ENCODE results near the gene DNAJC24. TPM values are rescaled to one million over a fixed set of nuclear protein-coding genes. Genes with fewer than 3 reads are reported as not detected.

DNAJC24 gene
- polyA plus RNA-seq, 3 donors = 3.4 to 4.8 (median 4.4) TPM

DNA sequence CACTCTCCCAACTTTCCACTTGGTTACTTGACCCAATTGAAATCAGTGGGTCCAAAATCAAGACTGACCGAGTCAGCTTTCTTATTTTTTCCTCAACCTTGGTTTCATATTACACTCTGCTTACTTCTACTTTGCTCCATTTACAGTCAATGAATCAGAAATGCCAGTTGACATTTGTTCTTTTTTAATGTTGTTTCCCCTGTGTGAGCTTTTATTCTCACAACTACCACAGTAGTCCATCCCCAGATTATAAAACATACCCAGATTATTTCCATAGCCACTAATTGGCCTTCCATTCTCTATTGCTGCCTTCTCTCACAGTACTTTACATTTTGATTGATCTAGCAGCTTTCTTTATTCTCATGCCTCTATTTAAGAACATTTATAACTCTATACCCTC lies 50.0 kb downstream of the DNAJC24 start:
- WGBS (ENCODE audit: insufficient coverage) = no CpG with 5 or more reads among the region's 1 CpG
- H3K27ac Mint-ChIP-seq = no peak overlapping the region
- no peak overlapping the region for H3K27ac ChIP-seq (ENCODE audit: low read depth in 1 of 2, low read length in 2 of 2)
- no peak overlapping the region for H3K4me3 Mint-ChIP-seq
- H3K4me2 ChIP-seq (replicated peaks; ENCODE audit: extremely low read depth, low read length, poor library complexity, severe bottlenecking) = no peak overlapping the region
- no peak overlapping the region for H3K4me3 ChIP-seq (replicated peaks in 1 of 3; ENCODE audit: low read depth in 2 of 3, low read length in 3 of 3)
- H2AFZ ChIP-seq (ENCODE audit: insufficient read depth, low read depth, low read length, poor library complexity, severe bottlenecking) = no peak overlapping the region
- DNase-seq = no peak
- H3K27me3 Mint-ChIP-seq (ENCODE audit: low read depth in 3 of 3) = no peaks in the 10 kb centered on the region
- no peaks in the 10 kb centered on the region for H3K4me1 ChIP-seq (ENCODE audit: control insufficient read depth in 1 of 2, insufficient read depth in 2 of 2, low read length in 2 of 2)
- intact Hi-C loops (cut with micrococcal nuclease) = no loop called here
- H3K9me3 ChIP-seq (replicated peaks in 1 of 2; ENCODE audit: control insufficient read depth in 1 of 2, insufficient read depth in 1 of 2, low read length in 2 of 2) = no peaks in the 10 kb centered on the region
- no peaks in the 10 kb centered on the region for H3K9me3 Mint-ChIP-seq
- H3K79me2 ChIP-seq (ENCODE audit: insufficient read depth, low read length) = no peaks in the 10 kb centered on the region
- no peak overlapping the region for H3K9ac ChIP-seq (ENCODE audit: insufficient read depth, low read length, poor library complexity, severe bottlenecking)
- H3K36me3 Mint-ChIP-seq = peaks cover 3% of the 10 kb centered on the region in 2 donors
- H3K36me3 ChIP-seq (replicated peaks in 1 of 2; ENCODE audit: control insufficient read depth in 1 of 2, insufficient read depth in 2 of 2, low read length in 2 of 2) = peaks cover 0 to 3% of the 10 kb centered on the region in 2 donors
- no peak for TF ChIP-seq CTCF (IDR thresholded peaks at IDR 0.05)
- H3K27me3 ChIP-seq (ENCODE audit: control insufficient read depth in 2 of 2, insufficient read depth in 2 of 2, low read length in 2 of 2) = no peaks in the 10 kb centered on the region
- no peaks in the 10 kb centered on the region for H4K20me1 ChIP-seq (ENCODE audit: insufficient read depth, low read length)
- H3K4me1 Mint-ChIP-seq = no peaks in the 10 kb centered on the region

GRCh38 chr11:31421820-31422219 lies 52.2 kb downstream of the DNAJC24 start:
- intact Hi-C loops (cut with micrococcal nuclease) = no loop called here
- H3K9me3 ChIP-seq (replicated peaks in 1 of 2; ENCODE audit: control insufficient read depth in 1 of 2, insufficient read depth in 1 of 2, low read length in 2 of 2) = no peaks in the 10 kb centered on the region
- H3K4me1 ChIP-seq (ENCODE audit: control insufficient read depth in 1 of 2, insufficient read depth in 2 of 2, low read length in 2 of 2) = no peaks in the 10 kb centered on the region
- no peak overlapping the region for H3K4me2 ChIP-seq (replicated peaks; ENCODE audit: extremely low read depth, low read length, poor library complexity, severe bottlenecking)
- DNase-seq = no peak
- no peak overlapping the region for H2AFZ ChIP-seq (ENCODE audit: insufficient read depth, low read depth, low read length, poor library complexity, severe bottlenecking)
- H3K36me3 ChIP-seq (replicated peaks in 1 of 2; ENCODE audit: control insufficient read depth in 1 of 2, insufficient read depth in 2 of 2, low read length in 2 of 2) = no peaks in the 10 kb centered on the region
- H3K4me3 ChIP-seq (replicated peaks in 1 of 3; ENCODE audit: low read depth in 2 of 3, low read length in 3 of 3) = no peak overlapping the region
- Mint-ChIP-seq H3K27ac (no peak overlapping the region), H3K36me3 (no peaks in the 10 kb centered on the region), H3K4me3 (no peak overlapping the region), H3K9me3 (no peaks in the 10 kb centered on the region), H3K4me1 (no peaks in the 10 kb centered on the region), H3K27me3 (ENCODE audit: low read depth in 3 of 3) (no peaks in the 10 kb centered on the region)
- H3K79me2 ChIP-seq (ENCODE audit: insufficient read depth, low read length) = no peaks in the 10 kb centered on the region
- no peaks in the 10 kb centered on the region for H3K27me3 ChIP-seq (ENCODE audit: control insufficient read depth in 2 of 2, insufficient read depth in 2 of 2, low read length in 2 of 2)
- WGBS (ENCODE audit: insufficient coverage) = 80% methylated on average over 1 of the region's 2 CpGs
- no peaks in the 10 kb centered on the region for H4K20me1 ChIP-seq (ENCODE audit: insufficient read depth, low read length)
- no peak overlapping the region for H3K27ac ChIP-seq (ENCODE audit: low read depth in 1 of 2, low read length in 2 of 2)
- H3K9ac ChIP-seq (ENCODE audit: insufficient read depth, low read length, poor library complexity, severe bottlenecking) = no peak overlapping the region
- no peak for TF ChIP-seq CTCF (IDR thresholded peaks at IDR 0.05)

Data from CD14-positive monocyte (primary cell).